AG09319 (cell line): ENCODE data around the gene VN1R5.

Experiments
- DNase-seq: peaks from one replicate; pipeline ENCODE4 v3.0.0-alpha.2; 2010; ENCODE audit warnings: low read depth; ENCODE audit errors: extremely low read depth
- TF ChIP-seq, protein P1 (sequence below): IDR thresholded peaks from 2 replicates; pipeline ENCODE4 v1.5.1; 2011; ENCODE audit warnings: low read depth, mild to moderate bottlenecking, inconsistent platforms, low read length, moderate library complexity

VN1R5 gene

DNA sequence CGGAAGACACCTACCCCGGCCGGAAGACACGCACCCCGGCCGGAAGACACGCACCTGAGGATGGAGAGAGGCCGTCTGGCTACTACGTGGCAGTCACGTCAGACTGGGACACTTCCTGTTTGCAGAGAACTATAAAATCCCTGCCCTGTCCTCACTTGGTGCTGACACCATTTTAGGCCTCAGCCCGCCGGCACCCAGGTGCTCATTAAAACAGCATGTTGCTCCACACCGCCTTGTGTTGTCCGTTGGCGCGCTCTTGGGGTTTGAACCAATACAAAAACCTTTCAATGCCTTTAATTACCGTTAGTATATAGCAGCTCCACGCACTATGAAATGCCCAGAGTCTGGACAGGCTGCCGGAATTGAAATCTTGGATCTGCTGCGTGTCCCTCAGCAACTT lies 34.7 kb downstream of the VN1R5 start:
- DNase-seq = no peak
- TF ChIP-seq, protein P1, sequence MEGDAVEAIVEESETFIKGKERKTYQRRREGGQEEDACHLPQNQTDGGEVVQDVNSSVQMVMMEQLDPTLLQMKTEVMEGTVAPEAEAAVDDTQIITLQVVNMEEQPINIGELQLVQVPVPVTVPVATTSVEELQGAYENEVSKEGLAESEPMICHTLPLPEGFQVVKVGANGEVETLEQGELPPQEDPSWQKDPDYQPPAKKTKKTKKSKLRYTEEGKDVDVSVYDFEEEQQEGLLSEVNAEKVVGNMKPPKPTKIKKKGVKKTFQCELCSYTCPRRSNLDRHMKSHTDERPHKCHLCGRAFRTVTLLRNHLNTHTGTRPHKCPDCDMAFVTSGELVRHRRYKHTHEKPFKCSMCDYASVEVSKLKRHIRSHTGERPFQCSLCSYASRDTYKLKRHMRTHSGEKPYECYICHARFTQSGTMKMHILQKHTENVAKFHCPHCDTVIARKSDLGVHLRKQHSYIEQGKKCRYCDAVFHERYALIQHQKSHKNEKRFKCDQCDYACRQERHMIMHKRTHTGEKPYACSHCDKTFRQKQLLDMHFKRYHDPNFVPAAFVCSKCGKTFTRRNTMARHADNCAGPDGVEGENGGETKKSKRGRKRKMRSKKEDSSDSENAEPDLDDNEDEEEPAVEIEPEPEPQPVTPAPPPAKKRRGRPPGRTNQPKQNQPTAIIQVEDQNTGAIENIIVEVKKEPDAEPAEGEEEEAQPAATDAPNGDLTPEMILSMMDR = no peak

DNA sequence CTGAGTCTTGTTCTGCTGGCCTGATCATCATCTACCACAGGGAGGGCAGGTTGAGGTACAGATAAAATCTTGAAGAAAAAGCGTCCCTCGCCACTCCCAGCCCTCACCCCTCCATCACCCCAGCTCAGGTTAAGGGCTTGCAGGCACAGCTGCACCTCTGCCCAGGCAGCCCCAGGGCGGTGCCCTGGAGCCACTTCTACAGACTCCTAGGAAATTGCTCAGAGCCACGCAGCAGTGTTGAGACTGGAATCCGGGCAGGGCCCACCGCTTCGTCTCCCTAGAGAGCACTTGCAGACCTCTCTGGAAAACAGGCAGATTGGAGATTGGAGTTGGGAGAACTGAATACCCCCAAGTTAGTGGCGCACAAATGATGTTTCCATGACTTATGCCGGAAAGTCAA lies 35.3 kb downstream of the VN1R5 start:
- TF ChIP-seq, protein P1 = no peak
- DNase-seq = no peak

DNA sequence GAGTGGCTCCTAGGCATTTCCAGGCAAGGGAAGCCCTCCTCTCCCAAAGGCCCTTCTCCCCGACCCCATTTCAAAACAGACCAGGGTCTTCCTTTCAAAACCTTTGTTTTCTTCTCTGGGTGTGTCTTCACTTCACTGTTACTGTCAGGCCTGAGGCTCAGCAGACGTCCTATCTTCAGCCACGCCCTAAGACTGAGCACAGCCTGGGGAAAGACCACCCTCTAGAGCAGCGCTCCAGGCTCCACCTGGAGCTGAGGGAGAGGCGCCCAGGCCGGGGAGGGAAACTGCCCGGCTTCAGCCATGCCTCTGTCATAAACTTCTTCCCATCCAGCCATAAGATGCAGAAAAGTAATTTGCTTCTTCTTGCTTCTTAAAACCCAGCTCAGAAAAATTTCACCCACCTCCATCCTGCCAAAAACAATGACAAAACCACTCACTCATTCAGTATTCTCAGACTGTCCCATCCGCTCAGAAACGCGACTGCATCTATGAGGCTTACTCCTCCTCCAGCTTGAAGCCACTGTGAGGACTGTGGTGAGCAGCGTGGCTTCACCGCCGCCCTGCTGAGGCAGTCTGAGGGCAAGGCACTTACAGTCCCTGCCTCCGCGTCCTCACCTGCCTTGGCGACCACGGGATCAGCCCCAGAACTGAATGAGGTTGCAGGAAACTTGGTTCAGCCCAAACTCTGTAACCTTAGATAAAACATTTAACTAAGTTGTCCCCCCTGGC lies 36.1 kb downstream of the VN1R5 start:
- TF ChIP-seq, protein P1 = no peak
- DNase-seq = no peak

DNA sequence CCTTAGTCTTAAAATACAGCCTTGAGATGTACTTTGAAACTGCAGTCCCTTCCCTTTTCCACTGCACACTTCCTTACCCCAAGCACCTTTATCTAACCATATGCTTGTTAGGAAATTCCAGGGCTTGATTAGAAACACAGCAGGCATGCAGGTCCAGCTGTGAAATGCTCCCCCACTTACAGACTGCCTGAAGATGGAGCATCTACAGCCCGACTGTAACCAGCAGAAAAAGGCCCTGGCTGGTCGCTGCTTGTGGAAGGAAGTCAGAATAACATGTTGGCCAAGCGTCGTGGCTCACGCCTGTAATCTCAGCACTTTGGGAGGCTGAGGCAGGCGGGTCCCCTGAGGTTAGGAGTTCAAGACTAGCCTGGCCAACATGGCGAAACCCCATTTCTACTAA lies 37.2 kb downstream of the VN1R5 start:
- no peak for DNase-seq
- TF ChIP-seq, protein P1 = no peak

DNA sequence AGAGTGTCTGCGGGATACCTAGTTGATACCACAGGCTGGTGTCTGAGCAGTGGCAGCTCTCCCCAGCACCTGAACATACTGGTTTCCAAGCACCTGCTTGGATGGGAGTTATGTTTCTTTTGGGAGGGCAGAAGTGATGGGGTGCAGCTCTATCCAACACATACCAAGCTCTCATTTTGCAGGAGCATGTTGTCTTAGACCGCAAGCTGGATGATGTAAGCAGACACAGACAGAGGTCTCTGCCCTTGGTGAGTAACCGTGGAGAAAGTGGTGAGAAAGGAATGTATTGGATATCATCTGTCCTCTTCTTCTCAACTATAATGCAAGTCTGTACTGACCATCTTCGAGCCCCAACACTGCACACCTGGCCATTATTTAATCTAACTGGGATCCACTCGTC lies 38.4 kb downstream of the VN1R5 start:
- no peak for DNase-seq
- TF ChIP-seq, protein P1 = no peak

DNA sequence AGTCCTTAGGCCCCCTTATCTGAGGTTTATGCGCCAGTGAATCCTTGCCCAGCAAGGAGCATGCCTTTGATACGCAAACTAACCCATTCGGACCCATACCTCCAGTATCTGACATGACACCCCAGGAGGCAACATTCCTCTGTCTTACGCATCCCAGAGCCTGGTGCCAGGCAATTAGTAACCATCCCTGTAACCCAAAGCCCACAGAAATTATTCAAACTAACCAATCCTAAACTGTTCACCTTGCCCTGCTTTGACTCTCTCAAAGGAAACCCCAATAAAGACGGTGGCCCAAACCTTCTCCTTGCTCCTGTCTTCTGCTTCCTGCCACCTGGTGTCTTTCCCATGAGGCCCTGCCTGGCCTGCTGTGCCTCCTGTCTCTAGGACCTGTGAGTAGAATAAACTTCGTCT lies 39.4 kb downstream of the VN1R5 start:
- TF ChIP-seq, protein P1 = no peak

DNA sequence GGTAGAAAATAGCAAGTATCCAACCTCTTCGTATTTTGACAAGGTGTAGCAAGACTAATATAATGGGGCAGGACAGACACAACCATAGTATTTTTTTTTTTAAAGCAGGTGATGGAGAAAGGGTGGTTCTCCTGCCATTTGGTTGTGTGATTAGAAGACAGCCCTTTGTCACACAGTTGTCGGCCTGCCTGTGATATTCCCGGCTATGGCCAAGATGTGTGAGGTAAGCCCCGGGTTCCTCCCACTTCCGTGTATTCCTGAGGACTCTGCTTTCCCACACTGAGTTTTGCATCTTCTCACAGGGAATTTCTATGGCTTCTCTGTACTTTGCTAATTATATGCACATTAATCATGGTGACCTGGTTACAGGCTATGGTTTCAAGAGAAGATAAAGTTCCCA lies 39.9 kb downstream of the VN1R5 start:
- TF ChIP-seq, protein P1 = no peak
- no peak for DNase-seq

More for the DNA sequence above, 39.4 kb downstream of the VN1R5 start:
- DNase-seq = no peak
